ENCODE results near the gene LHCGR. TPM values are rescaled to one million over a fixed set of nuclear protein-coding genes. Genes with fewer than 3 reads are reported as not detected.

The LHCGR gene
- total RNA-seq, 1 donor = not detected

DNA sequence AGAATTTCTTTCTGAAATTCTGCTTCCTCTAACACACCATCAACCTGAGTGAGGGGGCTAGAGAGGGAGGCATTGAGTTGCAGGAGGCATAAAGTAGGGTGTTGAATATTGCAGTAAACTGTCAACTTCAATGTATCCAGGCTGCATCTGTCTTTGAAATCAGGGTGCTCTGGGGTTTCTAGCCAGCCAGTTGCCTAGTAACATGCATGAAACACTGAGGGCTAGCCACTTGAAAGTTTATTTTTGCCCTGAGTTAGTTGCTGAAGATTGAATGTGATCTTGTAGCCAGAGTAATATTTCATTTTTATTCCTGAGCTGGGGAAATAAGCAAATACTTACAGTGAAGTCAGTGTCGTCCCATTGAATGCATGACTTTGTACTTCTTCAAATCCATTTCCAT lies 41.9 kb downstream of the LHCGR start:
- no peak for DNase-seq (ENCODE audit: insufficient read length, low spot score, missing footprints)
- Histone ChIP-seq H3K4me2 (ENCODE audit: insufficient read depth, low read length) (no peak overlapping the region), H3K27ac (ENCODE audit: low read depth, low read length) (no peak overlapping the region)

DNA sequence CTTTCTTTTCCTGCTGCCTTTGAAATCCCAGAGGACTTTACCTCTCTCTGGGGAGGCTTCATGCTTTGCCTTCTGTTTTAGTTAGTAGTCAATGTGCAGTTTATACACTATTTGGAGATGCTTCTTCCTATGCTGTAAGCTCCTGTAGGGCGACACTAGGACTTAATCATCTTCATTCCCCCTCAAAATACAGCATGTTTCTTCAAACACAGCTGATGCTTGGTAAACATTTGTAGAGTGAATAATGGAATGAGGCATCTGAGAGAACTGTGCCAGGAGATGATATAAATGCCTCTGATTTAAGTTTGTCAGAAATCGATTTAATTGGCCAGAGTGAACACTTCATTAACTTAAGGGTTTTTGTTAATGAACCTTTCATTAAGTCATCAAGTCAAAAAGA lies 43.4 kb downstream of the LHCGR start:
- no peaks in the 10 kb centered on the region for H4K20me1 ChIP-seq (ENCODE audit: insufficient read depth, low read length)
- H3K27me3 ChIP-seq (ENCODE audit: insufficient read depth, low read length) = no peaks in the 10 kb centered on the region
- H3K4me3 ChIP-seq (ENCODE audit: insufficient read depth, low read length) = no peak overlapping the region
- no peaks in the 10 kb centered on the region for H3K9me3 ChIP-seq (ENCODE audit: low read depth, low read length)
- TF ChIP-seq, protein P1, sequence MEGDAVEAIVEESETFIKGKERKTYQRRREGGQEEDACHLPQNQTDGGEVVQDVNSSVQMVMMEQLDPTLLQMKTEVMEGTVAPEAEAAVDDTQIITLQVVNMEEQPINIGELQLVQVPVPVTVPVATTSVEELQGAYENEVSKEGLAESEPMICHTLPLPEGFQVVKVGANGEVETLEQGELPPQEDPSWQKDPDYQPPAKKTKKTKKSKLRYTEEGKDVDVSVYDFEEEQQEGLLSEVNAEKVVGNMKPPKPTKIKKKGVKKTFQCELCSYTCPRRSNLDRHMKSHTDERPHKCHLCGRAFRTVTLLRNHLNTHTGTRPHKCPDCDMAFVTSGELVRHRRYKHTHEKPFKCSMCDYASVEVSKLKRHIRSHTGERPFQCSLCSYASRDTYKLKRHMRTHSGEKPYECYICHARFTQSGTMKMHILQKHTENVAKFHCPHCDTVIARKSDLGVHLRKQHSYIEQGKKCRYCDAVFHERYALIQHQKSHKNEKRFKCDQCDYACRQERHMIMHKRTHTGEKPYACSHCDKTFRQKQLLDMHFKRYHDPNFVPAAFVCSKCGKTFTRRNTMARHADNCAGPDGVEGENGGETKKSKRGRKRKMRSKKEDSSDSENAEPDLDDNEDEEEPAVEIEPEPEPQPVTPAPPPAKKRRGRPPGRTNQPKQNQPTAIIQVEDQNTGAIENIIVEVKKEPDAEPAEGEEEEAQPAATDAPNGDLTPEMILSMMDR (IDR thresholded peaks at IDR 0.05; ENCODE audit: extremely low read depth, low read depth, low read length) = no peak
- H3K36me3 ChIP-seq (ENCODE audit: insufficient read depth, low read length) = no peaks in the 10 kb centered on the region
- H2AFZ ChIP-seq (ENCODE audit: low read length) = peak overlapping the region; percentile 40
- no peak overlapping the region for H3K4me2 ChIP-seq (ENCODE audit: insufficient read depth, low read length)
- DNase-seq (ENCODE audit: insufficient read length, low spot score, missing footprints) = no peak
- no peak overlapping the region for H3K27ac ChIP-seq (ENCODE audit: low read depth, low read length)
- H3K79me2 ChIP-seq (ENCODE audit: insufficient read depth, low read length) = no peaks in the 10 kb centered on the region
- H3K4me1 ChIP-seq (ENCODE audit: insufficient read depth, low read length) = peaks cover 16% of the 10 kb centered on the region

More for the DNA sequence above, 41.9 kb downstream of the LHCGR start:
- no peaks in the 10 kb centered on the region for H3K36me3 ChIP-seq (ENCODE audit: insufficient read depth, low read length)
- H3K4me1 ChIP-seq (ENCODE audit: insufficient read depth, low read length) = peaks cover 16% of the 10 kb centered on the region
- no peaks in the 10 kb centered on the region for H3K27me3 ChIP-seq (ENCODE audit: insufficient read depth, low read length)
- H3K9me3 ChIP-seq (ENCODE audit: low read depth, low read length) = no peaks in the 10 kb centered on the region
- H3K4me3 ChIP-seq (ENCODE audit: insufficient read depth, low read length) = no peak overlapping the region
- H3K79me2 ChIP-seq (ENCODE audit: insufficient read depth, low read length) = no peaks in the 10 kb centered on the region
- H2AFZ ChIP-seq (ENCODE audit: low read length) = no peak overlapping the region
- TF ChIP-seq, protein P1 (IDR thresholded peaks at IDR 0.05; ENCODE audit: extremely low read depth, low read depth, low read length) = no peak
- H4K20me1 ChIP-seq (ENCODE audit: insufficient read depth, low read length) = no peaks in the 10 kb centered on the region

DNA sequence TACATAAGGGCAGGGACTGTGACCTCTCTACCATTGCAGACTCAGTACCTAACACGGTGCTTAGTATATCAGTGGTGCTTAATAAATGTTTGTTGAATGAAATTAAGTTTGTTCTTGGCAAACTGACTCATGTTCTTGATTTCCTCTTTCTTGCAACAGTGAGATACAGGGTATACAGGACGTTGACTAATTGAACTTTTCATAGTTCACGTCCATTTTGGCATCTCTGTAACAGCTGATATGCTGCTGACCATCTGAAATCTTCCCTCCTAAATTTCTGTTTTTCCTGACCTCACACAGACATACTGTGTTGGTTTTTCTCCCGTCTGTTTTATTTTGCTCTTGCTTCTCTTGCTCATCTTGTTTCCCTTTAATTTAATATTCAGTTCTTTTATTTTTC lies 44.2 kb downstream of the LHCGR start:
- Histone ChIP-seq H3K4me3 (ENCODE audit: insufficient read depth, low read length) (no peak overlapping the region), H3K79me2 (ENCODE audit: insufficient read depth, low read length) (no peaks in the 10 kb centered on the region), H3K4me1 (ENCODE audit: insufficient read depth, low read length) (peaks cover 16% of the 10 kb centered on the region), H3K4me2 (ENCODE audit: insufficient read depth, low read length) (no peak overlapping the region), H2AFZ (ENCODE audit: low read length) (peak overlapping the region; percentile 40), H3K27me3 (ENCODE audit: insufficient read depth, low read length) (no peaks in the 10 kb centered on the region), H4K20me1 (ENCODE audit: insufficient read depth, low read length) (no peaks in the 10 kb centered on the region), H3K36me3 (ENCODE audit: insufficient read depth, low read length) (no peaks in the 10 kb centered on the region), H3K9me3 (ENCODE audit: low read depth, low read length) (no peaks in the 10 kb centered on the region), H3K27ac (ENCODE audit: low read depth, low read length) (no peak overlapping the region)
- no peak for DNase-seq (ENCODE audit: insufficient read length, low spot score, missing footprints)
- TF ChIP-seq, protein P1 (IDR thresholded peaks at IDR 0.05; ENCODE audit: extremely low read depth, low read depth, low read length) = no peak

GRCh38 chr2:48709096-48710034 lies 46.2 kb downstream of the LHCGR start:
- TF ChIP-seq, protein P1 (IDR thresholded peaks at IDR 0.05; ENCODE audit: extremely low read depth, low read depth, low read length) = no peak
- Histone ChIP-seq H3K36me3 (ENCODE audit: insufficient read depth, low read length) (no peaks in the 10 kb centered on the region), H2AFZ (ENCODE audit: low read length) (no peak overlapping the region), H3K4me1 (ENCODE audit: insufficient read depth, low read length) (peaks cover 8% of the 10 kb centered on the region), H3K27ac (ENCODE audit: low read depth, low read length) (no peak overlapping the region), H3K27me3 (ENCODE audit: insufficient read depth, low read length) (no peaks in the 10 kb centered on the region), H3K4me3 (ENCODE audit: insufficient read depth, low read length) (no peak overlapping the region), H4K20me1 (ENCODE audit: insufficient read depth, low read length) (no peaks in the 10 kb centered on the region), H3K4me2 (ENCODE audit: insufficient read depth, low read length) (no peak overlapping the region), H3K79me2 (ENCODE audit: insufficient read depth, low read length) (no peaks in the 10 kb centered on the region), H3K9me3 (ENCODE audit: low read depth, low read length) (no peaks in the 10 kb centered on the region)
- DNase-seq (ENCODE audit: insufficient read length, low spot score, missing footprints) = peak; percentile 9

Measured in osteoblast (primary cell).